B cell (primary cell): ENCODE measurements around the gene ARHGAP45. TPM values are rescaled to one million over a fixed set of nuclear protein-coding genes. Genes with fewer than 3 reads are reported as not detected.

Experiments used
- ATAC-seq: fragments of 200-7000 bp; cut with Tn5 transposase; one replicate; pipeline ENCODE4 v1.10.0; 2021; ENCODE audit warnings: low read depth, mild to moderate bottlenecking, moderate number of reproducible peaks, moderate library complexity
- CTCF ChIA-PET: fragments of 350-600 bp; sonication (Branson Sonifier 250); formaldehyde crosslinking; loops from one replicate; lab custom pipeline; 2021; ENCODE audit warnings: antibody characterized with exemption, inconsistent platforms; lab: Charles Lee
- POLR2A ChIA-PET: fragments of 350-600 bp; sonication (Branson Sonifier 250); formaldehyde crosslinking; loops from one replicate; lab custom pipeline; 2021; ENCODE audit warnings: antibody characterized with exemption; lab: Charles Lee
- DNase-seq: peaks from one replicate; pipeline ENCODE4 v3.0.0; 2013
- H2AFZ ChIP-seq: 2 replicates; pipeline ENCODE4 v1.6.1; 2012; ENCODE audit warnings: mild to moderate bottlenecking, low read depth, low read length; ENCODE audit not compliant: insufficient read depth, poor library complexity, severe bottlenecking
- H3K27ac ChIP-seq, 2 donors: 1 replicate in 1 of 2; 2 replicates in 1 of 2; pipeline ENCODE4 v1.5.1; 2012 to 2013; ENCODE audit warnings: low read length in 2 of 2, mild to moderate bottlenecking in 2 of 2, moderate library complexity in 1 of 2
- H3K27me3 ChIP-seq, 4 experiments: fragments of 200-600 bp in 1 of 4; sonication (generic) in 1 of 4; replicated peaks in 1 of 4; 1 replicate in 2 of 4; 2 replicates in 2 of 4; pipeline versions ENCODE4 v1.6.1 to v1.7.0; 2013 to 2016; ENCODE audit warnings: low read length in 3 of 4, mild to moderate bottlenecking in 2 of 4, mixed read lengths in 1 of 4, moderate library complexity in 1 of 4; ENCODE audit not compliant: insufficient read depth in 4 of 4, control insufficient read depth in 3 of 4; ENCODE audit errors: control extremely low read depth in 1 of 4
- H3K36me3 ChIP-seq, 2 experiments: replicated peaks in 1 of 2; 1 replicate in 1 of 2; 2 replicates in 1 of 2; pipeline versions ENCODE4 v1.6.1 to v1.7.1; 2013; ENCODE audit warnings: low read length in 1 of 2; ENCODE audit not compliant: insufficient read depth in 2 of 2, control insufficient read depth in 1 of 2; ENCODE audit errors: control extremely low read depth in 1 of 2, extremely low read depth in 1 of 2
- H3K4me1 ChIP-seq, 2 donors: fragments of 200-600 bp in 1 of 2; sonication (generic) in 1 of 2; 1 replicate in 1 of 2; 2 replicates in 1 of 2; pipeline versions ENCODE4 v1.5.1 to v1.6.1; 2013 to 2017; ENCODE audit warnings: low read length in 2 of 2; ENCODE audit not compliant: control insufficient read depth in 2 of 2, insufficient read depth in 2 of 2
- H3K4me2 ChIP-seq: replicated peaks from 2 replicates; pipeline ENCODE3; 2012; ENCODE audit warnings: mild to moderate bottlenecking, low read depth, low read length; ENCODE audit not compliant: poor library complexity, severe bottlenecking
- H3K4me3 ChIP-seq, 5 experiments: fragments of 200-600 bp in 1 of 5; sonication (generic) in 1 of 5; 1 replicate in 3 of 5; 2 replicates in 2 of 5; pipeline versions ENCODE4 v1.5.1 to v1.7.0; 2011 to 2016; ENCODE audit warnings: low read length in 4 of 5, mild to moderate bottlenecking in 4 of 5, low read depth in 2 of 5, control low read depth in 1 of 5, moderate library complexity in 1 of 5; ENCODE audit not compliant: insufficient read depth in 1 of 5; ENCODE audit errors: control extremely low read depth in 1 of 5, extremely low read depth in 1 of 5
- H3K79me2 ChIP-seq: fragments of 200-600 bp; sonication (generic); one replicate; pipeline ENCODE4 v1.6.0; 2016; ENCODE audit warnings: low read length; ENCODE audit not compliant: control insufficient read depth, insufficient read depth
- H3K9ac ChIP-seq: fragments of 200-600 bp; sonication (generic); 2 replicates; pipeline ENCODE4 v1.6.1; 2017; ENCODE audit warnings: mild to moderate bottlenecking, low read length, moderate library complexity
- H3K9me3 ChIP-seq, 3 donors: one replicate each; pipeline versions ENCODE4 v1.6.1 to v1.7.1; 2013; ENCODE audit warnings: low read length in 2 of 3; ENCODE audit not compliant: control insufficient read depth in 2 of 3, insufficient read depth in 1 of 3; ENCODE audit errors: control extremely low read depth in 1 of 3
- H4K20me1 ChIP-seq: 2 replicates; pipeline ENCODE4 v1.6.0; 2012; ENCODE audit warnings: mild to moderate bottlenecking, low read length; ENCODE audit not compliant: insufficient read depth, control insufficient read depth, poor library complexity, severe bottlenecking
- H3K27ac Mint-ChIP-seq: one replicate; pipeline ENCODE4 v1.8.0; 2021; ENCODE audit warnings: mixed read lengths
- H3K27me3 Mint-ChIP-seq: one replicate; pipeline ENCODE4 v1.8.0; 2021; ENCODE audit warnings: mixed read lengths
- H3K4me1 Mint-ChIP-seq: one replicate; pipeline ENCODE4 v1.8.0; 2021; ENCODE audit warnings: mixed read lengths
- H3K4me3 Mint-ChIP-seq: one replicate; pipeline ENCODE4 v1.8.0; 2021; ENCODE audit warnings: mixed read lengths
- H3K9me3 Mint-ChIP-seq: one replicate; pipeline ENCODE4 v1.8.0; 2022; ENCODE audit warnings: mixed read lengths; ENCODE audit not compliant: insufficient read depth
- EZH2 ChIP-seq: IDR thresholded peaks from 2 replicates; pipeline ENCODE4 v1.6.1; 2012; ENCODE audit warnings: borderline replicate concordance, low read depth, mild to moderate bottlenecking, moderate library complexity, low read length; ENCODE audit not compliant: insufficient read depth, poor library complexity, severe bottlenecking
- WGBS: methylation state at CpG from one replicate; pipeline ENCODE4 v1.1.5; 2013; ENCODE audit warnings: missing lambda C conversion rate; ENCODE audit not compliant: insufficient coverage; 5-methylcytosine and 5-hydroxymethylcytosine counted together
- intact Hi-C: fragments of 100-400 bp; cut with micrococcal nuclease; formaldehyde crosslinking; loops from one replicate; pipeline ENCODE4 v1.10.0; 2022
- polyA plus RNA-seq: library from polyadenylated mRNA; depleted of rRNA; stranded (reverse); fragments of >200 nt; gene quantifications from 2 replicates; pipeline ENCODE4 v1.2.3, GENCODE V29; 2012
- total RNA-seq, 2 donors: library from RNA; stranded (reverse); fragments of 120-200 nt in 1 of 2; gene quantifications; 1 replicate in 1 of 2; 2 replicates in 1 of 2; pipeline versions ENCODE4 v1.2.3 to v1.2.4, GENCODE V29; 2013 to 2022
- TF ChIP-seq, protein P1 (sequence below): fragments of 200-600 bp; IDR thresholded peaks from one replicate; pipeline ENCODE4 v1.8.0; 2022; ENCODE audit warnings: antibody characterized with exemption, mild to moderate bottlenecking

The ARHGAP45 gene
- total and polyA plus RNA-seq, 2 donors (not counting 1 experiment from before 2014, with no cell fraction given) = 488 to 490 TPM

DNA sequence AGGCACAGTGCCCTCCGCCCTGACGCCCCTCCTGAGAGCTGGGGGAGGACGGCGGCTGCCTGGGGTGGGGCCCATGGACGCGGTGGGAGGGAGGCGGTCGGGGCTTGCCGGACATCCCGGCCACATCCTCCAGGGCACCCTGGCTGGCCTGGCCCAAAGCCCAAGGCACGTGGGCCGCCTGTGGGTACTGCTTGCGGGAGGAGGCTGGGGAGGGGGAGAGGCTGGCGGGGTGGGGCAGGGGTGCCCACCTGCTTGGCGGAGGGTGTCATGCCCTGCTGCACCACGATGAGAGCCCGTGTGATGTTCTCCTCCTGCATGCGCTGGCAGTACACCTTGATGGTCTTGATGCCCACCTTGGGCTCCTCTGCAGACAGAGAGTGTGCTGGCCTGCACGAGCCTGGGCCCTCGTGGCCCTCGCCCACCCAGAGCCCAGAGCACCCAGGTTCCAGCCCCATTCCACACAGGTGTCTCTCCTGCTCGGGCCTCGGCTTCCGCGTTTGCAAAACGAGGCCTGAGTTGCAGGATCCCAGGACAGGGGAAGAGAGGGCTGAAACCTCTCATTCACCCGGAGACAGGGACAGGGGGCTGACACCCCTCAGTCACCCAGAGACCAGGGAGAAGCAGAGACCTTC is 24.7 kb downstream of the ARHGAP45 start:
- no peak overlapping the region for H3K4me3 ChIP-seq
- Mint-ChIP-seq H3K27me3 (no peaks in the 10 kb centered on the region), H3K9me3 (no peaks in the 10 kb centered on the region), H3K27ac (no peak overlapping the region), H3K4me3 (no peak overlapping the region), H3K4me1 (peaks cover 45% of the 10 kb centered on the region)
- peaks cover 47 to 55% of the 10 kb centered on the region in 2 donors for H3K4me1 ChIP-seq
- H2AFZ ChIP-seq = no peak overlapping the region
- H4K20me1 ChIP-seq = peaks cover 75% of the 10 kb centered on the region
- DNase-seq (no peak), ATAC-seq (no peak)
- H3K36me3 ChIP-seq = peaks cover 0 to 45% of the 10 kb centered on the region in 2 experiments
- intact Hi-C loops = no loop called here
- TF ChIP-seq, protein P1, sequence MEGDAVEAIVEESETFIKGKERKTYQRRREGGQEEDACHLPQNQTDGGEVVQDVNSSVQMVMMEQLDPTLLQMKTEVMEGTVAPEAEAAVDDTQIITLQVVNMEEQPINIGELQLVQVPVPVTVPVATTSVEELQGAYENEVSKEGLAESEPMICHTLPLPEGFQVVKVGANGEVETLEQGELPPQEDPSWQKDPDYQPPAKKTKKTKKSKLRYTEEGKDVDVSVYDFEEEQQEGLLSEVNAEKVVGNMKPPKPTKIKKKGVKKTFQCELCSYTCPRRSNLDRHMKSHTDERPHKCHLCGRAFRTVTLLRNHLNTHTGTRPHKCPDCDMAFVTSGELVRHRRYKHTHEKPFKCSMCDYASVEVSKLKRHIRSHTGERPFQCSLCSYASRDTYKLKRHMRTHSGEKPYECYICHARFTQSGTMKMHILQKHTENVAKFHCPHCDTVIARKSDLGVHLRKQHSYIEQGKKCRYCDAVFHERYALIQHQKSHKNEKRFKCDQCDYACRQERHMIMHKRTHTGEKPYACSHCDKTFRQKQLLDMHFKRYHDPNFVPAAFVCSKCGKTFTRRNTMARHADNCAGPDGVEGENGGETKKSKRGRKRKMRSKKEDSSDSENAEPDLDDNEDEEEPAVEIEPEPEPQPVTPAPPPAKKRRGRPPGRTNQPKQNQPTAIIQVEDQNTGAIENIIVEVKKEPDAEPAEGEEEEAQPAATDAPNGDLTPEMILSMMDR = no peak
- CTCF ChIA-PET = no interaction called here
- WGBS = 97% methylated on average over 18 of the region's 27 CpGs
- H3K27ac ChIP-seq = no peak overlapping the region
- no peaks in the 10 kb centered on the region for H3K27me3 ChIP-seq
- H3K9me3 ChIP-seq = no peaks in the 10 kb centered on the region
- no peak overlapping the region for H3K4me2 ChIP-seq
- peaks cover 52% of the 10 kb centered on the region for H3K79me2 ChIP-seq
- POLR2A ChIA-PET = interaction anchor here (2.1 kb wide), 1 partner anchor 10 kb away, joined by 8 read pairs; no protein-coding TSS in a partner anchor
- H3K9ac ChIP-seq = no peak overlapping the region

DNA sequence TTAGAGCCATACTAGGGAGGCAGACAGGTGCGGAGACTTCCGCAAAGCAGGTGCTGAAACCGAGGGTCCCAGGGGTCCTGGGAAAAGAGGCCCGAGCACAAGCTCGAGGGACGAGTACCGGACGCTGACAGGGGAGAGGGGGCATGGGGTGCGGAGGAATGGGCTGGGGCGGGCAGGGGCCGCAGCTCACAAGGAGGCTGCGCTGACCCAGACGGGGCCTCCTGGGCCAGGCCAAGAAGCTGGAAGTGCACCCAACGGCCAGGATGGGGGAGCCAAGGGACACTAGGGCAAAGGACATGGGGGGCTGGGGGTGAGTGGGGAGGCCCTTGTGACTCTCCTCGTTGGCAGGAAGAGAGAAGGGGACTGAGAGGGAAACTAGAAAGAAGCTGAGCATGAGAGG is 26.4 kb downstream of the ARHGAP45 start:
- ChIA-PET POLR2A (interaction anchor here (0.8 to 2.5 kb wide), 5 partner anchors 10 to 176 kb away, joined by 3 to 14 read pairs (median 4); partner anchors contain the start of genes ARHGAP45 and CIRBP), CTCF (interaction anchor here (0.7 to 2.8 kb wide), 3 partner anchors 28 to 36 kb away, joined by 3 to 7 read pairs (median 4); no protein-coding TSS in a partner anchor)
- intact Hi-C loops = no loop called here
- Mint-ChIP-seq H3K9me3 (no peaks in the 10 kb centered on the region), H3K4me1 (peaks cover 37% of the 10 kb centered on the region), H3K4me3 (peak overlapping the region; percentile 97), H3K27ac (peak overlapping the region; percentile 53), H3K27me3 (no peaks in the 10 kb centered on the region)
- H3K9me3 ChIP-seq = no peaks in the 10 kb centered on the region
- H3K27ac ChIP-seq = no peak overlapping the region
- DNase-seq (no peak), ATAC-seq (no peak)
- WGBS = 95% methylated on average over 14 of the region's 15 CpGs
- H3K36me3 ChIP-seq = peaks cover 0 to 34% of the 10 kb centered on the region in 2 experiments
- H3K79me2 ChIP-seq = peaks cover 57% of the 10 kb centered on the region
- no peaks in the 10 kb centered on the region for H3K27me3 ChIP-seq
- H3K9ac ChIP-seq = no peak overlapping the region
- no peak overlapping the region for H2AFZ ChIP-seq
- H3K4me3 ChIP-seq = no peak overlapping the region
- peak overlapping the region; percentile 89 for H3K4me2 ChIP-seq
- H4K20me1 ChIP-seq = peaks cover 58% of the 10 kb centered on the region
- TF ChIP-seq, protein P1 = no peak
- no peak for TF ChIP-seq EZH2
- peaks cover 30 to 38% of the 10 kb centered on the region in 2 donors for H3K4me1 ChIP-seq
